Inflammatory macrophage (primary cell): Measurements from ENCODE around the gene ADGRG3.
"Not testable (repeated sequence)": the region's sequence is repeated elsewhere in the genome, so short reads cannot be mapped to it uniquely, and the experiment has no call there.

Experiments
- DNase-seq, 2 donors: peaks; one replicate each; pipeline ENCODE4 v3.0.0-alpha.2; 2020 to 2022

Gene ADGRG3

DNA sequence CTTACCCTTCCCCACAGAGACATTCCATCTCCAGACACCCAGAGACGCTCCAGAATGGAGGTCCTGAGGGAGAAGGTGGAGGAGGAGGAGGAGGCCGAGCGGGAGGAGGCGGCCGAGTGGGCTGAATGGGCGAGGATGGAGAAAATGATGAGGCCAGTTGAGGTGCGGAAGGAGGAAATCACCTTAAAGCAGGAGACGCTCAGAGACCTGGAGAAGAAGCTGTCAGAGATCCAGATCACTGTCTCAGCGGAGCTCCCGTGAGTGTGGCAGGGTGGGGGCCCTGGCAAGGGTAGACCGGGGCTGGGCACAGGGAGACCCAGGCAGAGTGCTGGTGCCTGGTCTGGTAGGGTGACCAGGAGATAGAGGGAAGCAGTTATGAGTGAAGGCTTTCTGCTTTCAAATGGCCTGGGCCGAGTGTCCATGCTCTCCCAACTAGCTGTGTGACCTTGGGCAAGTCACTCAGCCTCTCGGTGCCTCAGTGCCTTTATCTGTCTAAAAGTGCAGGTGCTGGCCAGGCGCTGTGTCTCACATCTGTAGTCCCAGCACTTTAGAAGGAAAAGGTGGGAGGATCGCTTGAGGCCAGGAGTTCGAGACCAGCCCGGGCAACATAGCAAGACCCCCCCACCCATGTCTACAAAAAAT is 29.9 kb downstream of the ADGRG3 start:
- DNase-seq, result no peak

DNA sequence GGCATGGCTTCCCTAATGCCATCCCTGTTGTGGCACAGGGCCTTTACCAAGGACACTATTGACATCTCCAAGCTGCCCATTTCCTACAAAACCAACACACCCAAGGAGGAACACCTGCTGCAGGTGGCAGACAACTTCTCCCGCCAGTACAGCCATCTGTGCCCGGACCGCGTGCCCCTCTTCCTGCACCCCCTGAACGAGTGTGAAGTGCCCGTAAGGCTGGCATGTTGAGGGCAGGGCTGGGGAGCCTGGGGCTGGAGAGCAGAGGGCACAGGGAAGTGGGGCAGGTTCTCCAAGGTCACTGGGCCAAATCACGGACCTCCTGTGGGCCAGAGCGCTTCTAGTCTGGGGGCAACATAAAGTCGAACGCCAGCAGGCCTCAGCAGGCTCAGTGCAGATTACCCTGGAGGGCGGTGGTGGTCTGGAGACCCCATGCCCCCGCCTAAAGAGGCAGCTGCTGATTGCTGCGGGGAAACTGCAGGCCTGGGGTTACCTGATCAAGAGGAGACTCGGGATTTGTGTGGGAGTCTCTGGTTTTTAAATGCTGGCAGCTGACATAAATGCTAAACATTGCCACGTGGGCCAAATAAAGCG is 30.8 kb downstream of the ADGRG3 start:
- DNase-seq, result no peak

DNA sequence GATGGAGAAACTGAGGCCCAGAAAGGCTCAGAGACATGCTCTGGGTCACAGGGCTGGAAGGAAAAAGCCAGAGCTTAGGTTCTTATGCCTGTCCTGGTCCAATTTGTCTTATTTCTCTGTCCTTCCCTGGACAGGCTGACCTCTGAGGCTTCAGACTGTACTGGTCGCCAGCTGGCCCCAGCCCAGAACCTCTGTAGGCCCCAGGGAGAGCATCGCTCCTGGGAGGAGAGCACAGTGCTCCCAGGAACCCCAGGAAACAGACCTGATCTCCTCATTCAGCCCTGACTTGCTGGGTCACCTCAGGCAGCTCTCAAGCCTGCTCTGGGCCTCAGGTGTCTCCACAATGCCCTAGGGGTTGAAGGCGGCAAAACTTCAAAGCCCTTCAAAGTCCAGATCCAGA is 31.4 kb downstream of the ADGRG3 start:
- DNase-seq, result no peak

DNA sequence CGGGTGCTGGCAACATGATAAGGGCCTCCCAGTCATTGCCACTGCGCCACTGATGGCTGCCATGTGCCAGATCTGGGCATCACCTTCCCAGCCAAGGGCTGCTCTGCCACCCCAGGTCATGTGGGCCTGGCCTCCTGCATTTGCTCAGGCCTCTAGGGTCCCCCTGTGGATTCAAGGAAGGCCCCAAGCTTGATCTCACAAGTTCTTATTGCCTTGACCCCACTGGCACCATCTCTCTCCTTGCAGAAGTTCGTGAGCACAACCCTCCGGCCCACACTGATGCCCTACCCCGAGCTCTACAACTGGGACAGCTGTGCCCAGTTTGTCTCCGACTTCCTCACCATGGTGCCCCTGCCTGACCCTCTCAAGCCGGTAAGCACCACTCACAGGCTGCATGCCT is 31.8 kb downstream of the ADGRG3 start:
- DNase-seq, result no peak

DNA sequence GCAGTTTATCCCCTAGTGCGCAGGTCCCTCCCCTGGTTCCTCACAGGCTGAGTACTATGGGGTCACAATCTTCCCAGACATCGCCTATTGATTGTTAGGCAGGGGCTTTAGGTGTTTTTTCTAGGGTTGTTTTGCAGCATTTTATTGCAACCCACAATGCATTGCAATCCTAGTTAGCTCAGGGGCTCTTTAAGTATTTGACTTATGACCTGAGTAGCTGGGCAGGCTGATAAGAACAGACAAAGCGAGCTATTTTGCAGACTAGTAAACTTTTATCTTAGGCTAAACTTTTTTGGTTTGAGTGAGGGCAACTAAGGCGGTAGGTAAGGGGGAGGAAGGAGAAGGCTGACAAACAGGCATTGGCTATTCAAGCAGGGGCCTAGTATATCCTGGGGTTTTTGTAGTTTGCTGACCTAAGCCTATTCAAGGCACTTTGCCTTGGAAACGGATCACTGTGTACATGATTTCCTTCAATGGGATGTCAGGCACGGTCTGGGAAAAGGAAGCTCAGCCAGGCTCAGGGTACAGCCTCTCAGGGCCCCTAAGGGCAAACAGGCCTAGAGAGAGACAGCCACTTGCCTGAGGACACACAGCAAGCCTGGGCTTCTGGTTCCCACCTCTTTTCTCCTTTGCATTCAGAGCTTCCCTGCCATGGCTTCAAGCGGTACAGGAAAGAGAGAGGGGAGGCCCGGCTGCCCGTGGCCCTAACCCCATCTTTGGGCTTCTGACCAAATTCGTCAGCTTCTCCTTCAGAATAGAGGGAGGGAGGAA is 32.9 kb downstream of the ADGRG3 start:
- no peak for DNase-seq

DNA sequence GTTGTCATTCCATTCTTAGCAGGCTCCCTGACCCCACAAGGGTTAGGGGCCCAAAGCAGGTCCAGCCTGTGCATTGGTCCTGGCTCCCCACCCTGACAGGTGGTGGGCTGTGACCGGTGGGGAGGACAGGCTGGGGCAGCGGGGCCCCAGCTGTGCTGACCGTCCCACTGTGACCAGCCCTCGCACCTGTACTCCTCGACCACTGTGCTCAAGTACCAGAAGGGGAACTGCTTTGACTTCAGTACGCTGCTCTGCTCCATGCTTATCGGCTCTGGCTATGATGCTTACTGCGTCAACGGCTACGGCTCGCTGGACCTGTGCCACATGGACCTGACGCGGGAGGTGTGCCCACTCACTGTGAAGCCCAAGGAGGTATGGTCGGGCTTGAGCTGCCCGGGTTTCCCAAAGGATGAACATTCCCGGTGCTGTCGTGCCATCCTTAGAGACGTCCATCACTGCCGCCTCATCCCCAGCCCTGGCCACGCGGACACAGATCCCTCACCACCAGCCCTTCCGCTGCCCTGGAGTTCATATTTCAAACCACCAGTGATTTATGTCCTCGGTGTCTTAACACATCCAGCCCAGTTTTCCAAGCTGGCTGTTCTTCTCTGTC is 33.8 kb downstream of the ADGRG3 start:
- DNase-seq, result no peak

DNA sequence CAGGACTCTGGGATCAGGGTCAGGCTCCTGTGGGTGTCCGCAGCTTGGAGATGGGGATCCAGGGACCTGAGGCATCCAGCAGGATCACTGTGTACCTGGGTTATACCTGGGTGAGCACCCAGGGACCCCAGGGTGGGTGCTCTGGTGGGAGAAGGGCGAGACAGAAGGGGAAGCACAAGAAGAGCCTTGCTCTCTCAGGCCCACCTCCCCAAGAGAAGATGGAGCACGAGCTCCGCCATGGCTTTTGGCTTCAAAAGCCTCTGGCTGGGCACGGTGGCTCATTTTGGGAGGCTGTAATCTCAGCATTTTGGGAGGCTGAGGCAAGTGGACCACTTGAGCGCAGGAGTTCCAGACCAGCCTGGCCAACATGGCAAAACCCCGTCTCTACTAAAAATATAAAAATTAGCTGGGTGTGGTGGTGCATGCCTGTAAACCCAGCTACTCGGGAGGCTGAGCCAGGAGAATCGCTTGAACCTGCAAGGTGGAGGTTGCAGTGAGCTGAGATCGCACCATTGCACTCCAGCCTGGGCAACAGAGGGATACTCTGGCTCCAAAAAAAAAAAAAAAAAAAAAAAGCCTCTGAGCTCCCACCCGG is 35.4 kb downstream of the ADGRG3 start:
- no peak for DNase-seq

DNA sequence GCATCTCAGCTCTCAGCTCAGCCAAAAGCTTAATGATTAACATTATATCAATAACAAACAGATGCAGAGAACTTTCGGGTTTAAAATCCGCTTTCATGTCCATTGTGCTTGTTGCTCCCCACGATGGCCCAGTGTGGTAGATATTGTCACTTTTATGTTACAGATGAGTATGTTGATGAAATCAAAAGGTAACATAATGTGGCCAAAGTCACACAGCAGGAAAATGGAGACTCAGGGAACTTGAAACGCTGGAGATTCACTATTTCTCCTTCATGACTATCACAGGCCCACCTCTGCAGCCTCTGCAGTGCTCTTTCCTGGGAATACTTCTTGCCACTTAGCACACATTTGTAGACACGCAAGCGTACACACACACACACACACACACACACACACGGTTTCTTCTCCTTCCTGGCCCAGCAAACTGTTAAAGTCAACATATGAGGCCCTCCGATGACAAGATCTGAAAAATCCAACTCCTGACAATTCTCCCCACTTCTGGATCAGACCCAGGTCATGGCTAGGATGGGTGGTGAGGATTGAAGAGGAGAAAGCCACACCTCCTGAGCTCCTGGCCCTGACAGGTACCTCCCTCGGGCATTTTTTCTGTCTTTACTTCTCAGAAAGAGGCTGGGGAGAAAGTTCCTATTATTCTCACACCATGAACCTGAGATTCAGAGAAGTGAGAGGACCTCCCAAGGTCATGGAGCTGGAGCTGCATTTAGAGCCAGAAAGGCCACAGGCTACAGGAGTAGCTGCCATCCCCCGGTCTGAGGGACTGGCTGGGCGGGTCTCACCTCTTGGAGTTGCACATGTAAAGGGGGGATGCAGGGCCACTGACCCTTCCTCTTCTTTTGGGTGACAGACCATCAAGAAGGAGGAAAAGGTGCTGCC is 36.2 kb downstream of the ADGRG3 start:
- no peak for DNase-seq

DNA sequence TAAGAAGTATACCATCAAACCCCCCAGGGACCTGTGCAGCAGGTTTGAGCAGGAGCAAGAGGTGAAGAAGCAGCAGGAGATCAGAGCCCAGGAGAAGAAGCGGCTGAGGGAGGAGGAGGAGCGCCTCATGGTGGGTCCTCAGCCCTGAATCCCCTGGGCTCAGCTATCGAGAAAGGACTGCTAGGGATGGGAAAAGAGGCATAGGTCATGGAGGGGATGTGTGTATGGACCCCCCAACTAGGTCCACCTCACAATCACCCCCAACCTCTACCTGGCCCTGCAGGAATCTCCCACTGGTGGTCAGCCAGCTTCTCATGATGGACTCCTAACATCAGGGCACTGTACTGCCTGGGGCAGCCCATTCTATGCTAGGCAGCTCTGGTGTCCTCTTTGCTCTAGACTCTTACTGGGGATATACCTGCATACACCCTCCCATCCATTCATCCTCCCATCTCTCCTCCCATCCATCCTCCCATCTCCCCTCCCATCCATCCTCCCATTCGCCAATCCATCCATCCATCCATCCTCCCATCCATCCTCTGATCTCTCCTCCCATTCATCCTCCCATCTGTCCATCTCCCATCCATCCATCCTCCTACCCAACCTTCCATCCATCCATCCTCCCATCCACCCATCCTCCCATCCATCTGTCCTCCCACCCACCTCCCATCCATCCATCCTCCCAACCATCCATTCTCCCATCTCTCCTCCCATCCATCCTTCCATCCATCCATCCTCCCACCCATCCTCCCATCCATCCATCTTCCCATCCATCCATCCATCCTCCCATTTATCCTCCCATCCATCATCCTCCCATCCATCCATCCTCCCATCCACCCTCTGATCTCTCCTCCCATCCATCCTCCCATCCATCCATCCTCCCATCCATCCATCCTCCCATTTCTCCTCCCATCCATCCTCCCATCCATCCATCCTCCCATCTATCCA is 37.1 kb downstream of the ADGRG3 start:
- DNase-seq, result no peak

DNA sequence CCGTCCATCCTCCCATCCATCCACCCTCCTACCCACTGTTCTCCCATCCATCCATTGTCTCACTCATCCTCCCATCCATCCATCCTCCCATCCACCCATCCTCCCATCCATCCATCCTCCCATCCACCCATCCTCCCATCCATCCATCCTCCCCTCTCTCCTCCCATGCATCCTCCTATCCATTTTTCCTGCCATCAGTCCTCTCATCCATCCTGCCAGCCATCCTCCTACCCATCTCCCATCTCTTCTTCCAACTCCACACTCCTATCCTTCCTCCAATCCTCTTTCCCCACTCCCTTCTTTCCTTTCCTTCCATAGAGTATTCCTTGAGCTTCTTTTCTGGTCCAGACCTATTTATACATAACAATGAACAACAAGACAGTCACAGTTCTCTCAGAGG is 38.6 kb downstream of the ADGRG3 start:
- DNase-seq, result no peak

DNA sequence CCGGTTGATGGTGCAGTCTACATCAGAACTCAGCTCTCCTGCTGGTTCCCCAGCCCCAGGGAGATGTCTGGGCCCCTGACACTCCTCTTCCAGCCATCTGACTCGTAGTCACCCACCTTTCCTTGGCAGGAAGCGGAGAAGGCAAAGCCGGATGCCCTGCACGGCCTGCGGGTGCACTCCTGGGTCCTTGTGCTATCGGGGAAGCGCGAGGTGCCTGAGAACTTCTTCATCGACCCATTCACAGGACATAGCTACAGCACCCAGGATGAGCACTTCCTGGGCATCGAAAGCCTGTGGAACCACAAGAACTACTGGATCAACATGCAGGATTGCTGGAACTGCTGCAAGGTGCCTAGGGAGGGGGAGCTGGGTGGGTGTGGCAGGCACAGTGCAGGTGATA is 39.2 kb downstream of the ADGRG3 start:
- DNase-seq, result no peak

DNA sequence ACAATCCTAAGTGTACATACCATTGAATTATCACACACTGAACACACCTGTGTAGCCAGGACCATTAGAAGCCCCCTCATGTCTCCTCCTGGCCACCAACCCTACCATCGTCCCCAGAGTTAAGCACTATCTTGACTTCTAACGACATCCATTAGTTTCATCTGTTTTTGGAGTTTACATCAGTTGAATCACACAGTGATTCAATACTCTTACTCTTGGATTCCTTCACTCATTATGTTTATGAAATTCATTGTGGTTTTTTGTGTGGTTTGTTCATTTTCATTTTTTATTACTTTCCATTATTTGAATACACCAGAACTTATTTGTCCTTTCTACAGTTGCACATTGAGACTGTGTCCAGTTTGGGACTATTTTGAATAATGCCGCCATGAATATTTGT is 40.1 kb downstream of the ADGRG3 start:
- no peak for DNase-seq

DNA sequence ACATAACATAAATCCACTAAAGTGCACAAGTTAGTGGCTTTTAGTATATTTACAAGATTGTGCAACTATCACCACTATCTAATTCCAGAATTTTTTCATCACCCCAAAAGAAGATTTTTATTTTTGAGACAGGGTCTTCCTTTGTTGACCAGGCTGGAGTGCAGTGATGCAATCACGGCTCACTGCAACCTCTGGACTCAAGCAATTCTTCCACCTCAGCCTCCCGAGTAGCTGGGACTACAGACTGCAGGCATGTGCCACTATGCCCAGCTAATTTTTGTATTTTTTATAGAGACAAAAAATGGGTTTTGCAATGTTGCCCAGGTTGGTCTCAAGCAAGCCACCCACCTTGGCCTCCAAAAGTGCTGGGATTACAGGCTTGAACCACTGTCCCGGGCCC is 41.6 kb downstream of the ADGRG3 start:
- DNase-seq, result no peak

DNA sequence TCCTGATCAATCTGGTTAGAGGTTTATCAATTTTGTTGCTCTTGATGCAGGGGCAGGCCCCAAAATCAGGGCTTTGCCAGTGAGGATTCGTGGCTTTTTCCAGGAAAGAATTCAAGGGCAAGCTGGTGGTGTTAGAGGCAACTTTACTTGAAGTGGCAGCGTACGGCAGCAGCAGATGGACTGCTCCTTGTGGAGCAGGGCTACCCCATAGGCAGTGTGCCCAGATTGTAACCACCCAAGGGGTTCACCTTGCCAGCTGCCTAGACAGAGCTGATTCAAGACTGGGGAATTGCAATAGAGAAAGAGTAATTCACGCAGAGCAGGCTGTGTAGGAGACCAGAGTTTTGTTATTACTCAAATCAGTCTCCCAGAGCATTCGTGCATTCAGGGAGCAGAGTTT is 43.2 kb downstream of the ADGRG3 start:
- no peak for DNase-seq

DNA sequence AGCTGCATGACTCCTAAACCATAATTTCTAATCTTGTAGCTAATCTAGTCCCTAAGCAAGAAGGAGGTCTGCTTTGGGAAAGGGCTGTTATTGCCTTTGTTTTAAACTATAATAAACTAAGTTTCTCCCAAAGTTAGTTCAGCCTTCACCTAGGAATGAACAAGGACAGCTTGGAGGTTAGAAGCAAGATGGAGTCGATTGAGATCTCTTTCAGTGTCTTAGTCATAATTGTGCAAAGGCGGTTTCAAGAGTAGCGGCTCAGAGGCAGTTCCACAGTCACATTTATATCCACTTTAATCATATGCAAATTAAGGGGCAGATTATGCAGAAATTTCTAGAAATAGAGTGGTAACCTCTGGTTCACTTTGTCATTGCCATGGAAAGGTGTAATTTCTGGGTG is 43.9 kb downstream of the ADGRG3 start:
- DNase-seq, result no peak

DNA sequence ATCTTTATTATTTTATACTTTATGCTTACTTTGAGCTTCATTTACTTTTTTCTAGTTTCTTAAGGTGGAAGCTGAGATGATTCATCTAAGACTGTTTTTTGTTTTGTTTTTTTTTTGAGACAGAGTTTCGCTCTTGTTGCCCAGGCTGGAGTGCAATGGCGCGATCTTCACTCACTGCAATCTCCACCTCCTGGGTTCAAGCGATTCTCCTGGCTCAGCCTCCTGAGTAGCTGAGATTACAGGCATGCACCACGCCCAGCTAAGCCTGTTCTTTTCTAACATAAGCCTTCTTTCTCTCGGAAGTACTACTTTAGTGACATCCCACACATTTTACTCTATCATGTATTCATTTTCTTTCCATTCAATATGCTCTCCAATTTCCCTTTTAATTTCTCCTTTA is 44.5 kb downstream of the ADGRG3 start:
- not testable (repeated sequence) for DNase-seq

DNA sequence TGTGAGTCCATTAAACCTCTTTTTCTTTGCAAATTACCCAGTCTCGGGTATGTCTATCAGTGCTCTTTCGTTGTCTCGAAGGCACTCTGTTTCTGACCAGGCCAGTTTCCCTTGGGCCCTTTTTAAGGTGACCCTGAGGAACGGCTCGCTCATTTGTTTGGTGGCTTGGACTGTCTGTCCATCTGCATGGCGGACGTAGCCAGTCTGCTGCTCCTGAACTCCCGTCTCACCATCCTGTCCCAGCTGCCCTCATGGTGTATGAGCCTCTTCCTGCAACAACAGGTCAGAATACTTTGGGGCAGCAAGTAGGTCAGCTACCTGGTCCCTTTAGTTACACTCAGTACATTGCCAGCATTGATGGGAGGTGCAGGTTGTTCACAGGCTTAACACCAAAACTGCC is 45.5 kb downstream of the ADGRG3 start:
- no peak for DNase-seq

DNA sequence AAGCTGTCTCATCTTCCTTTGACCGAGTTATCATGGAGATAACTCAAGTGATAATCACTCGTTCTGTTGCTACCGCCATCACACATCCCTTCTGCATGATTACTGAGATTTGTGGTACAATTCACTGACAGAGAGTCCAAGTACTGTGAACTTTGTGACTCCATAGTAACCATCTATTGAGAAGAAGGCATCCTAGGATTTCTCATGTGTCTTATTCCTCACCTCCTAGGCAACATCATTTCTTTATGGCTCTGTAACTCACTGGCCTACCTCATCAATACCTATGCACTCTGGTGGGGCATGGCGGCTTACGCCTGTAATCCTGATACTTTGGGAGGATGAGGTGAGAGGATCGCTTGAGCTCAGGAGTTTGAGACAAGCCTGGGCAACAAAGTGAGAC is 45.9 kb downstream of the ADGRG3 start:
- no peak for DNase-seq

DNA sequence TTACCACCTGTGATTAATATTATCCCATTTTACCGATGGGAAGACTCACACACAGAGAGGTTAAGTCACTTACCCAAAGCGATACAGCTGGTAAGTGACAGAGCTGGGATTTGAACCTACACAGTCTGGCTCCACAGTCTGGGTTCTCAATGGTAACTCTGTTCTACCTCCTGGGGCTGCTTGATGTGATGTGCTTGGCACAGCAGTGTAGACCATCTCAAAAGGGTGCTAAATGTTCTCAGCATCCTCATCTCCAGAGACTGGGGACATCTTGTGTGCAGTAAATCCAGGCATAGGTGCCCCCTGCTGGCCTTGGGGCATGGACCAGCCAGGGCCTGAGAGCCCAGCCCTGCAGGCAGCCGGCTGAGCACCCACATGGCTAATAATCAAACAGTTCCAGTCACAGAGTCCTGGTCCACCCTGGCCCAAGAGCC is 52.1 kb downstream of the ADGRG3 start:
- DNase-seq, result peak; percentile 70 to 81

DNA sequence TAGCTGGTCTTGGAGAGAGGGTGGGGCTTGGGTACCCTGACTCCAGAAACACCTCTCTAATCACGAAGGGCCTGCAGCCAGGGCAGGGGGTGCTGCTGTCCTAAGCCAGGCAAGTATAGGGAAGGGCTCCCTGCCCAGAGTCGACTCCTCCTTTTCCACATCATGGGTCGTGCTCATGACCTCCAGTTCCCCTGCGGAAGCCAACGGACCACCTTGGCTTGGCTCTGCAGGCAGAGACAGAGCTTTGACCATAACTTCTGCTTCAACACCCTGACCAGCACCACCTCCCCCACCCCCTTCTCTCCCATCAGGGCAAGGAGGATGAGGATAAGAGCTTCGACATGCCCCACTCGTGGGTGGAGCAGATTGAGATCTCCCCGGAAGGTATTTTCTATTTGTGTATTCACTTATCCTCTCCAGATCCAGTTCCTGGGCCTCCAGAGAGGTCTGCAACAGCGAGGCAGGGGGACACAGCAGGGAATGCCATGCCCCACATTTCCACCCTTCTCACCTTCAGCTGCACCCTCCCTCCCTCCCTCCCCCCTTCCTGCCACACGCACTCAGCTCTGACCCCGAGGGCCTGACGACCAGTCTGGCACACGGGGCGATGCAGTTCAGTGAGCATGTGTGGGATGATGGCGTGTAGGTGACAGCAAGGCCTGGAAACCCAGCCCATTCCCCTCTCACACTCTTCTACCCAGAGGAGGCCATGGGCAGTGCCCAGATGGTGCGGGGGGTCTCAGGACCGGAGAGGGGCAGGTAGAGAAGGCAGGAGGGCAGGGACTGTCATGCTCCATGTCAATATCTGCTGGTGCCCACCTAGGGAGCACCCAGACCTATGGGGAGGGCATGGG is 53.5 kb downstream of the ADGRG3 start:
- no peak for DNase-seq
